Trophoblast cell (in vitro differentiated cells and primary cell): ENCODE data around the gene SSH2.
A peak's percentile ranks its signal among the peaks of the same experiment; 100 is the strongest.

Experiments used
- DNase-seq, 2 donors: peaks; one replicate each; pipeline ENCODE4 v3.0.0-alpha.2; 2016
- H2AFZ ChIP-seq: 2 replicates; pipeline ENCODE4 v1.6.1; 2013; ENCODE audit warnings: low read length, moderate library complexity, mild to moderate bottlenecking; ENCODE audit not compliant: insufficient read depth, poor library complexity
- H2AK5ac ChIP-seq: 2 replicates; pipeline ENCODE4 v1.6.1; 2013; ENCODE audit warnings: mild to moderate bottlenecking, low read length
- H2BK120ac ChIP-seq: 2 replicates; pipeline ENCODE4 v1.6.1; 2013; ENCODE audit warnings: low read length, mild to moderate bottlenecking, moderate library complexity; ENCODE audit not compliant: insufficient read depth, poor library complexity
- H2BK12ac ChIP-seq: 2 replicates; pipeline ENCODE4 v1.6.1; 2013; ENCODE audit warnings: mild to moderate bottlenecking, low read length, moderate library complexity
- H2BK5ac ChIP-seq: 2 replicates; pipeline ENCODE4 v1.6.1; 2013; ENCODE audit warnings: low read length, low read depth, moderate library complexity, mild to moderate bottlenecking; ENCODE audit not compliant: poor library complexity
- H3K14ac ChIP-seq: 2 replicates; pipeline ENCODE4 v1.6.1; 2013; ENCODE audit warnings: mild to moderate bottlenecking, low read length
- H3K18ac ChIP-seq: 2 replicates; pipeline ENCODE4 v1.6.1; 2013; ENCODE audit warnings: mild to moderate bottlenecking, low read length
- H3K23ac ChIP-seq: 2 replicates; pipeline ENCODE4 v1.6.1; 2013; ENCODE audit warnings: low read length
- H3K27ac ChIP-seq: 2 replicates; pipeline ENCODE4 v1.5.1; 2013; ENCODE audit warnings: low read depth, mild to moderate bottlenecking, inconsistent platforms, low read length, moderate library complexity
- H3K27me3 ChIP-seq: 2 replicates; pipeline ENCODE4 v1.6.1; 2013; ENCODE audit warnings: inconsistent platforms, mild to moderate bottlenecking, low read length, moderate library complexity; ENCODE audit not compliant: insufficient read depth
- H3K36me3 ChIP-seq, 2 experiments: 1 replicate in 1 of 2; 2 replicates in 1 of 2; pipeline ENCODE4 v1.6.1; 2013; ENCODE audit warnings: low read length in 2 of 2, mild to moderate bottlenecking in 2 of 2, moderate library complexity in 1 of 2; ENCODE audit not compliant: insufficient read depth in 2 of 2, control insufficient read depth in 1 of 2
- H3K4ac ChIP-seq: 2 replicates; pipeline ENCODE4 v1.6.1; 2013; ENCODE audit warnings: low read depth, mild to moderate bottlenecking, low read length, moderate library complexity
- H3K4me1 ChIP-seq, 2 experiments: 1 replicate in 1 of 2; 2 replicates in 1 of 2; pipeline ENCODE4 v1.6.1; 2013; ENCODE audit warnings: low read length in 2 of 2, mild to moderate bottlenecking in 2 of 2, moderate library complexity in 1 of 2; ENCODE audit not compliant: insufficient read depth in 2 of 2, control insufficient read depth in 1 of 2
- H3K4me2 ChIP-seq: 2 replicates; pipeline ENCODE4 v1.6.1; 2013; ENCODE audit warnings: inconsistent platforms, mild to moderate bottlenecking, low read length, moderate library complexity
- H3K4me3 ChIP-seq: 2 replicates; pipeline ENCODE4 v1.5.1; 2013; ENCODE audit warnings: mild to moderate bottlenecking, low read depth, low read length, inconsistent platforms
- H3K79me1 ChIP-seq: one replicate; pipeline ENCODE4 v1.6.1; 2013; ENCODE audit warnings: low read length
- H3K79me2 ChIP-seq: 2 replicates; pipeline ENCODE4 v1.6.1; 2013; ENCODE audit warnings: low read length, mild to moderate bottlenecking; ENCODE audit not compliant: control insufficient read depth, insufficient read depth, poor library complexity
- H3K9ac ChIP-seq: 2 replicates; pipeline ENCODE4 v1.6.1; 2013; ENCODE audit warnings: mild to moderate bottlenecking, low read length
- H3K9me3 ChIP-seq: 2 replicates; pipeline ENCODE4 v1.6.1; 2013; ENCODE audit warnings: low read depth, mild to moderate bottlenecking, control low read depth, inconsistent platforms, low read length; ENCODE audit not compliant: insufficient read depth
- H4K12ac ChIP-seq: 2 replicates; pipeline ENCODE4 v1.6.1; 2013; ENCODE audit warnings: low read depth, mild to moderate bottlenecking, low read length, moderate library complexity
- H4K8ac ChIP-seq: 2 replicates; pipeline ENCODE4 v1.6.1; 2013; ENCODE audit warnings: low read depth, mild to moderate bottlenecking, low read length, moderate library complexity
- H4K91ac ChIP-seq: one replicate; pipeline ENCODE4 v1.6.1; 2013; ENCODE audit warnings: low read depth, mild to moderate bottlenecking, low read length, moderate library complexity
- WGBS: extraction: QIAGEN DNeasy Blood & Tissue Kit; methylation state at CpG from one replicate; pipeline ENCODE4 v1.1.7; 2013; ENCODE audit warnings: missing lambda C conversion rate; ENCODE audit not compliant: insufficient read length, insufficient coverage; ENCODE audit errors: extremely low coverage; 5-methylcytosine and 5-hydroxymethylcytosine counted together

SSH2 gene

GRCh38 chr17:29722411-29723198 lies 207.4 kb downstream of the SSH2 start:
- no peak overlapping the region for H3K4me2 ChIP-seq

GRCh38 chr17:29720551-29720950 lies 209.5 kb downstream of the SSH2 start:
- Histone ChIP-seq H3K23ac (no peak overlapping the region), H2BK5ac (no peak overlapping the region), H2BK12ac (no peak overlapping the region), H4K91ac (no peak overlapping the region), H3K14ac (no peak overlapping the region), H4K8ac (no peak overlapping the region), H3K4me2 (no peak overlapping the region), H3K27ac (no peak overlapping the region), H3K27me3 (no peaks in the 10 kb centered on the region), H2BK120ac (no peak overlapping the region), H3K79me1 (peaks cover 8% of the 10 kb centered on the region), H3K9me3 (no peaks in the 10 kb centered on the region), H3K9ac (no peak overlapping the region), H3K18ac (no peak overlapping the region), H3K79me2 (no peaks in the 10 kb centered on the region), H2AK5ac (no peak overlapping the region), H3K4ac (no peak overlapping the region), H3K4me1 (peaks cover 6 to 9% of the 10 kb centered on the region in 2 experiments), H3K4me3 (no peak overlapping the region), H4K12ac (no peak overlapping the region), H3K36me3 (no peaks in the 10 kb centered on the region), H2AFZ (no peak overlapping the region)
- DNase-seq: no peak
- no CpG with 5 or more reads among the region's 3 CpGs for WGBS

More at GRCh38 chr17:29722411-29723198, 207.4 kb downstream of the SSH2 start:
- DNase-seq: peak; percentile 57 to 76
- no CpG with 5 or more reads among the region's 9 CpGs for WGBS
- Histone ChIP-seq H3K27ac (peak overlapping the region; percentile 75), H3K23ac (no peak overlapping the region), H3K79me1 (peaks cover 13% of the 10 kb centered on the region), H3K4ac (no peak overlapping the region), H3K4me3 (no peak overlapping the region), H3K9ac (no peak overlapping the region), H3K18ac (no peak overlapping the region), H2BK5ac (peak overlapping the region; percentile 4), H3K9me3 (no peaks in the 10 kb centered on the region), H4K12ac (no peak overlapping the region), H3K27me3 (no peaks in the 10 kb centered on the region), H2AK5ac (no peak overlapping the region), H4K91ac (no peak overlapping the region), H2AFZ (no peak overlapping the region), H2BK12ac (no peak overlapping the region), H2BK120ac (no peak overlapping the region), H3K79me2 (peaks cover 3% of the 10 kb centered on the region), H3K14ac (no peak overlapping the region), H4K8ac (no peak overlapping the region), H3K36me3 (no peaks in the 10 kb centered on the region), H3K4me1 (peaks cover 9 to 10% of the 10 kb centered on the region in 2 experiments)

- Histone ChIP-seq H3K27ac (no peak overlapping the region), H3K9ac (no peak overlapping the region)
Measured at GRCh38 chr17:29719469-29719868, 210.6 kb downstream of the SSH2 start.

GRCh38 chr17:29718446-29719039 lies 211.5 kb downstream of the SSH2 start:
- H2BK12ac ChIP-seq: peak overlapping the region; percentile 83
- H3K4ac ChIP-seq: peak overlapping the region; percentile 64
- H3K79me1 ChIP-seq: peaks cover 9% of the 10 kb centered on the region
- no peak overlapping the region for H3K23ac ChIP-seq
- H2BK120ac ChIP-seq: no peak overlapping the region
- no peak overlapping the region for H3K18ac ChIP-seq
- H3K36me3 ChIP-seq: no peaks in the 10 kb centered on the region
- no peak overlapping the region for H3K4me3 ChIP-seq
- no peaks in the 10 kb centered on the region for H3K79me2 ChIP-seq
- H2AFZ ChIP-seq: no peak overlapping the region
- peak overlapping the region; percentile 28 for H4K91ac ChIP-seq
- no peak overlapping the region for H2BK5ac ChIP-seq
- no CpG with 5 or more reads among the region's 8 CpGs for WGBS
- H3K4me1 ChIP-seq: peaks cover 9 to 12% of the 10 kb centered on the region in 2 experiments
- H3K27me3 ChIP-seq: no peaks in the 10 kb centered on the region
- no peak overlapping the region for H3K14ac ChIP-seq
- H4K8ac ChIP-seq: no peak overlapping the region
- H3K9ac ChIP-seq: no peak overlapping the region
- no peak overlapping the region for H3K27ac ChIP-seq
- no peak overlapping the region for H4K12ac ChIP-seq
- DNase-seq: peak; percentile 24 to 62
- no peaks in the 10 kb centered on the region for H3K9me3 ChIP-seq
- H2AK5ac ChIP-seq: no peak overlapping the region
- H3K4me2 ChIP-seq: no peak overlapping the region

More at GRCh38 chr17:29719469-29719868, 210.6 kb downstream of the SSH2 start:
- no peak overlapping the region for H4K91ac ChIP-seq
- DNase-seq: no peak
- H3K79me1 ChIP-seq: peaks cover 7% of the 10 kb centered on the region
- no CpG with 5 or more reads among the region's 2 CpGs for WGBS
- no peaks in the 10 kb centered on the region for H3K9me3 ChIP-seq
- no peak overlapping the region for H2AK5ac ChIP-seq
- H3K79me2 ChIP-seq: no peaks in the 10 kb centered on the region
- H3K4me3 ChIP-seq: no peak overlapping the region
- no peak overlapping the region for H3K14ac ChIP-seq
- H4K12ac ChIP-seq: no peak overlapping the region
- H2AFZ ChIP-seq: no peak overlapping the region
- H3K4me1 ChIP-seq: peaks cover 6 to 9% of the 10 kb centered on the region in 2 experiments
- no peak overlapping the region for H3K4me2 ChIP-seq
- H4K8ac ChIP-seq: no peak overlapping the region
- H2BK12ac ChIP-seq: no peak overlapping the region
- H3K4ac ChIP-seq: no peak overlapping the region
- no peaks in the 10 kb centered on the region for H3K36me3 ChIP-seq
- no peak overlapping the region for H2BK5ac ChIP-seq
- no peaks in the 10 kb centered on the region for H3K27me3 ChIP-seq
- no peak overlapping the region for H2BK120ac ChIP-seq
- no peak overlapping the region for H3K23ac ChIP-seq
- no peak overlapping the region for H3K18ac ChIP-seq
